ENCODE data around the gene SYT11. TPM values are rescaled to one million over a fixed set of nuclear protein-coding genes. Genes with fewer than 3 reads are reported as not detected.
"Not testable (repeated sequence)": the region's sequence is repeated elsewhere in the genome, so short reads cannot be mapped to it uniquely, and the experiment has no call there.

SYT11 gene
- total RNA-seq, 6 donors from 2014 or later = 3.1 to 12.1 (median 7.8) TPM

DNA sequence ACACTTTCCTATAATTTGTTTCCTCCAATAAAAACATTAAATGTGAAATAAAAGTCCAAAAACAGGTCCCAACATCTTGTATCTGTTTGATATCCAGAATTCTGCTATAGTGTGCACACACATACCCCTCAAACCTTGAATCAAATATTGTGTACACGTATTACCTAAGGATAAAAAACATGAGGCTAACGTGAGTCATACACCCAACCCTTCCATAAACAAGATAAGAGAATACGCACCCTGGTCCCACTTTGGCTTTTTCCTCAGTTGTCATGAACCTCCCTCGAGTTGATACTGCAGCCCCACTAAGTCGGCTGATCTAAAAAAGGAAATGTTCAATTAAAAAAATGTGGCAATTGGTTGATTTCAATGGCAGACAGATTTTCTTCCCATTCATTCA lies 69.7 kb downstream of the SYT11 start:
- H3K27ac ChIP-seq = no peak overlapping the region
- ATAC-seq (ENCODE audit: low FRiP score in 2 of 2) (no peak), DNase-seq (no peak)
- H3K4me3 ChIP-seq = no peak overlapping the region
- 67 to 78% methylated on average over 5 of the region's 5 CpGs for WGBS, 2 donors
- no peak for TF ChIP-seq EP300 (IDR thresholded peaks at IDR 0.05)
- TF ChIP-seq POLR2A (IDR thresholded peaks at IDR 0.05) = no peak
- TF ChIP-seq, protein P1, sequence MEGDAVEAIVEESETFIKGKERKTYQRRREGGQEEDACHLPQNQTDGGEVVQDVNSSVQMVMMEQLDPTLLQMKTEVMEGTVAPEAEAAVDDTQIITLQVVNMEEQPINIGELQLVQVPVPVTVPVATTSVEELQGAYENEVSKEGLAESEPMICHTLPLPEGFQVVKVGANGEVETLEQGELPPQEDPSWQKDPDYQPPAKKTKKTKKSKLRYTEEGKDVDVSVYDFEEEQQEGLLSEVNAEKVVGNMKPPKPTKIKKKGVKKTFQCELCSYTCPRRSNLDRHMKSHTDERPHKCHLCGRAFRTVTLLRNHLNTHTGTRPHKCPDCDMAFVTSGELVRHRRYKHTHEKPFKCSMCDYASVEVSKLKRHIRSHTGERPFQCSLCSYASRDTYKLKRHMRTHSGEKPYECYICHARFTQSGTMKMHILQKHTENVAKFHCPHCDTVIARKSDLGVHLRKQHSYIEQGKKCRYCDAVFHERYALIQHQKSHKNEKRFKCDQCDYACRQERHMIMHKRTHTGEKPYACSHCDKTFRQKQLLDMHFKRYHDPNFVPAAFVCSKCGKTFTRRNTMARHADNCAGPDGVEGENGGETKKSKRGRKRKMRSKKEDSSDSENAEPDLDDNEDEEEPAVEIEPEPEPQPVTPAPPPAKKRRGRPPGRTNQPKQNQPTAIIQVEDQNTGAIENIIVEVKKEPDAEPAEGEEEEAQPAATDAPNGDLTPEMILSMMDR (IDR thresholded peaks at IDR 0.05) = no peak
- TF ChIP-seq POLR2AphosphoS5 (IDR thresholded peaks at IDR 0.05) = no peak
- H3K36me3 ChIP-seq = peaks cover 34 to 89% (median 79%) of the 10 kb centered on the region in 4 donors
- H3K9me3 ChIP-seq = no peaks in the 10 kb centered on the region
- no peaks in the 10 kb centered on the region for H3K27me3 ChIP-seq
- peaks cover 37 to 44% (median 38%) of the 10 kb centered on the region in 4 donors for H3K4me1 ChIP-seq

DNA sequence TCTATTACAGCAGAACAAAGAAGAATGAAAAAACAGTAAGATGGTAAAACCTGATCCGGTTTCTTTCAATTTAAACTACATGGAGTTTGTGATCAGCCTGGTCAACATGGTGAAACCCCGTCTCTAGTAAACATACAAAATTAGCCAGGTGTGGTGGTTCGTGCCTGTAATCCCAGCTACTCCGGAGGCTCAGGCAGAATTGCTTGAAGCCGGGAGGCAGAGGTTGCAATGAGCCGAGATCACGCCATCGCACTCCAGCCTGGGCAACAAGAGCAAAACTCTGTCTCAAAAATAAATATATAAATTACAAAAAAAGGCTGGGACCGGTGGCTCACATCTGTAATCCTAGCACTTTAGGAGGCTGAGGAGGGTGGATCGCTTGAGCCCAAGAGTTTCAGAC lies 71.4 kb downstream of the SYT11 start:
- Histone ChIP-seq H3K27ac (peak overlapping the region in 1 of 4 donors; percentile 30), H3K4me1 (peaks cover 38 to 49% (median 42%) of the 10 kb centered on the region in 4 donors), H3K36me3 (peaks cover 20 to 72% (median 63%) of the 10 kb centered on the region in 4 donors), H3K4me3 (peak overlapping the region in 1 of 4 donors; percentile 89)
- WGBS, 2 donors = 68 to 71% methylated on average over 10 of the region's 10 CpGs
- not testable (repeated sequence) for H3K9me3 ChIP-seq; H3K27me3 ChIP-seq; ATAC-seq (ENCODE audit: low FRiP score in 2 of 2); DNase-seq

DNA sequence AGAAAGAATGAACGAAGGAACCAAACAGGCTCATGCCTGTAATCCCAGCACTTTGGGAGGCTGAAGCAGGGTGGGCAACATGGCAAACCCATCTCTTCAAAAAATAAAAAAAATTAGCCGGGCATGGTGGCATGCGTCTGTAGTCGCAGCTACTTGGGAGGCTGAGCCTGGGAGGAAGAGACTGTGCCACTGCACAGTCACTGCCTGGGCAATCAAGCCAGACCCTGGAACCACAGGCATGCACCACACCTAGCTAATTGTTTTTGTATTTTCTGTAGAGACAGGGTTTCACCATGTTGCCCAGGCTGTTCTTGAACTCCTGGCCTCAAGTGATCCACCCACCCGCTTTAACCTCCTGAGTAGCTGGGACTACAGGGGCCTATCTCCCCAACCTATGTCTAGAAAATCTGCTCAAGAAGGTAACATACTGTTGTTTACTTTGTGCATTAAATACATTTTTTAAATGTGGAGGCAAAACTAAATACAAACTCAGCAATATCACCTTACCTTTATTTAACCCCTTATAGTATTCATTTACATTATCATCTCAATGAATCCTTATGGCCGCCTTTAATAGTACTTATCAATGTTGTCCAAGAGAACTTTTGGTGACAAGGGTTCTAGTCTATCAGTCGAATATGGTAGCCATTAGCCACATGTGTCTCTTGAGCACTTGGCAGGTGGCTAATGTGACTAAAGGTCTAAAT lies 72.1 kb downstream of the SYT11 start:
- Histone ChIP-seq H3K27ac (peak overlapping the region in 1 of 4 donors; percentile 64), H3K36me3 (peaks cover 16 to 64% (median 55%) of the 10 kb centered on the region in 4 donors), H3K4me1 (peaks cover 38 to 49% (median 42%) of the 10 kb centered on the region in 4 donors), H3K27me3 (no peaks in the 10 kb centered on the region), H3K9me3 (no peaks in the 10 kb centered on the region), H3K4me3 (peak overlapping the region in 1 of 4 donors; percentile 89)
- TF ChIP-seq POLR2A (IDR thresholded peaks at IDR 0.05) (no peak), POLR2AphosphoS5 (IDR thresholded peaks at IDR 0.05) (no peak), EP300 (IDR thresholded peaks at IDR 0.05) (no peak)
- TF ChIP-seq, protein P1 (IDR thresholded peaks at IDR 0.05) = no peak
- no peak for ATAC-seq (ENCODE audit: low FRiP score in 2 of 2)
- no peak for DNase-seq
- 60 to 76% methylated on average over 7 of the region's 7 CpGs for WGBS, 2 donors

DNA sequence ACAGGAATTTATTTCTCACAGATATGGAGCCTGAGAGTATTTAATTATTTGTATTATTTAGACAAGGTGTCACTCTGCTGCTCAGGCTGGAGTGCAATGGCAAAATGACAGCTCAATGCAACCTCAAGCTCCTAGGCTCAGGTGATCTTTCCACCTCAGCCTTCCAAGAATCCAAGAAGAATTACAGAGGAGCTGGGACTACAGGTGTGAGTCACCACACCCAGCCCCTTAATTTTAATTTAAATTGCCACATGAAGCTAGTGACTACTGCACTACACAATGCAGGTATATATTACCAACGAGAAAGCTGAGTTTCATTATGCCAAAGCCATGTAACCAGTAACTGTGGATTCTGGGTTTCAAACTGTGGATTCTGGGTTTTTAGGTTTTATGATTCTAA lies 72.7 kb downstream of the SYT11 start:
- no peak for DNase-seq
- 53 to 64% methylated on average over 1 of the region's 1 CpG for WGBS, 2 donors
- peak overlapping the region in 1 of 4 donors; percentile 89 for H3K4me3 ChIP-seq
- TF ChIP-seq POLR2A (IDR thresholded peaks at IDR 0.05) = no peak
- no peak for TF ChIP-seq POLR2AphosphoS5 (IDR thresholded peaks at IDR 0.05)
- TF ChIP-seq EP300 (IDR thresholded peaks at IDR 0.05) = no peak
- TF ChIP-seq, protein P1 (IDR thresholded peaks at IDR 0.05) = no peak
- ATAC-seq (ENCODE audit: low FRiP score in 2 of 2) = no peak
- peak overlapping the region in 1 of 4 donors; percentile 44 for H3K27ac ChIP-seq
- H3K36me3 ChIP-seq = peaks cover 10 to 58% (median 49%) of the 10 kb centered on the region in 4 donors
- peaks cover 38 to 49% (median 42%) of the 10 kb centered on the region in 4 donors for H3K4me1 ChIP-seq
- H3K27me3 ChIP-seq = no peaks in the 10 kb centered on the region
- no peaks in the 10 kb centered on the region for H3K9me3 ChIP-seq

DNA sequence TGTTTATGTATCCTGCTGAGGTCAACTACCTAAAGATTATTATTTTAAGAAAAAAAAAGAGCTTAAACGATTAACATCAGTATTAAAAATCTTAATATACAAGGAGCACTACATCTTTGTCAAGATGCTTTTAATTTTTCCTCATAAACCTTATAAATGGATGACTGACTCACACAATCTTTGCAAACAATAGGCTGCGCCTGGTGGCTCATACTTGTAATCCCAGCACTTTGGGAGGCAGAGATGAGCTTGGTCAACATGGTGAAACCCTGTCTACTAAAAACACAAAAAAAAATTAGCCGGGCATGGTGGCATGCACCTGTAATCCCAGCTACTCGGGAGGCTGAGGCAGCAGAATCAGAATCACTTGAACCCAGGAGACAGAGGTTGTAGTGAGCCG lies 73.1 kb downstream of the SYT11 start:
- ATAC-seq (ENCODE audit: low FRiP score in 2 of 2) (no peak), DNase-seq (no peak)
- Histone ChIP-seq H3K4me3 (peak overlapping the region in 1 of 4 donors; percentile 89), H3K36me3 (peaks cover 6 to 54% (median 45%) of the 10 kb centered on the region in 4 donors), H3K27me3 (no peaks in the 10 kb centered on the region), H3K27ac (peak overlapping the region in 1 of 4 donors; percentile 94), H3K9me3 (no peaks in the 10 kb centered on the region), H3K4me1 (peaks cover 38 to 49% (median 42%) of the 10 kb centered on the region in 4 donors)
- WGBS, 2 donors = 81 to 86% methylated on average over 5 of the region's 5 CpGs
- no peak for TF ChIP-seq POLR2A (IDR thresholded peaks at IDR 0.05)
- TF ChIP-seq, protein P1 (IDR thresholded peaks at IDR 0.05) = no peak
- TF ChIP-seq EP300 (IDR thresholded peaks at IDR 0.05) = no peak
- TF ChIP-seq POLR2AphosphoS5 (IDR thresholded peaks at IDR 0.05) = no peak
